K562 (cell line): ENCODE results near the gene NUP62CL. TPM values are rescaled to one million over a fixed set of nuclear protein-coding genes. Genes with fewer than 3 reads are reported as not detected.

Source experiments
- BRF1 ChIP-seq: IDR thresholded peaks from 3 replicates; pipeline ENCODE4 v1.6.1; 2011; ENCODE audit warnings: borderline replicate concordance, mild to moderate bottlenecking; ENCODE audit not compliant: insufficient read length; ENCODE audit errors: extremely low read depth
- EZH2 ChIP-seq: IDR thresholded peaks from 2 replicates; pipeline ENCODE4 v1.6.1; 2012; ENCODE audit warnings: low read depth, mild to moderate bottlenecking, inconsistent platforms, low read length, borderline replicate concordance
- HOMEZ ChIP-seq: fragments of 250-450 bp; sonication (Bioruptor Pico); IDR thresholded peaks from 2 replicates; pipeline ENCODE4 v1.4.0; 2020; ENCODE audit warnings: mild to moderate bottlenecking, moderate library complexity
- JUNB ChIP-seq: fragments of 450-650 bp; formaldehyde crosslinking; conservative IDR thresholded peaks from 2 replicates; pipeline ENCODE4 v1.4.0; 2020; ENCODE audit warnings: mild to moderate bottlenecking
- MEF2A ChIP-seq: IDR thresholded peaks from 2 replicates; pipeline ENCODE4 v1.6.1; 2011; ENCODE audit warnings: low read depth, mild to moderate bottlenecking, low read length, moderate library complexity; ENCODE audit not compliant: control insufficient read depth
- NUFIP1 ChIP-seq: fragments of 450-650 bp; IDR thresholded peaks from 2 replicates; pipeline ENCODE4 v1.6.1; 2018; ENCODE audit not compliant: partially characterized antibody
- PRMT5 ChIP-seq: sonication (generic); formaldehyde crosslinking; IDR thresholded peaks from 2 replicates; pipeline ENCODE4 v1.5.0; 2020; ENCODE audit warnings: missing genetic modification reagents
- TFAP4 ChIP-seq: sonication (generic); formaldehyde crosslinking; IDR thresholded peaks from 2 replicates; pipeline ENCODE4 v1.8.0; 2022; ENCODE audit warnings: missing genetic modification reagents, mild to moderate bottlenecking, moderate library complexity, borderline replicate concordance
- ZNF785 ChIP-seq: fragments of 250-450 bp; sonication (Bioruptor Pico); IDR thresholded peaks from 2 replicates; pipeline ENCODE4 v1.4.0; 2020; ENCODE audit warnings: mild to moderate bottlenecking
- polyA plus RNA-seq, 8 experiments: library from polyadenylated mRNA; depleted of rRNA in 4 of 8; stranded (reverse) in 5 of 8; unstranded in 3 of 8; fragments of >200 nt; fragmentation: Nextera tagmentation in 2 of 8; fragmentation: Illumina TruSeq in 1 of 8; extraction: Ambion mirVana in 2 of 8; extraction: Trizol in 1 of 8; gene quantifications; 2 replicates each; pipeline versions ENCODE4 v1.2.1 to v1.2.3, GENCODE V29; 2011 to 2014; ENCODE audit warnings: inconsistent platforms in 1 of 8, missing spikeins in 1 of 8
- total RNA-seq, 7 experiments: library from RNA; depleted of rRNA in 6 of 7; stranded (reverse); fragments of >200 nt in 6 of 7; fragmentation: Illumina TruSeq in 2 of 7; extraction: Trizol in 2 of 7; gene quantifications; 2 replicates each; pipeline versions ENCODE4 v1.2.1 to v1.2.3, GENCODE V29; 2011 to 2021; ENCODE audit warnings: low replicate concordance in 1 of 7
- TF ChIP-seq, protein P1 (sequence below): sonication (generic); formaldehyde crosslinking; IDR thresholded peaks from 2 replicates; pipeline ENCODE4 v1.8.0; 2022; ENCODE audit warnings: mild to moderate bottlenecking, missing genetic modification reagents

NUP62CL gene
- total and polyA plus RNA-seq, 9 of the 15 experiments (the other 6 are each of a cell fraction or from before 2014, with no cell fraction given) = 29.7 to 101 (median 42.7) TPM

GRCh38 chrX:107199491-107199890 lies 6.7 kb downstream of the NUP62CL start (continued):
- TF ChIP-seq, protein P1, sequence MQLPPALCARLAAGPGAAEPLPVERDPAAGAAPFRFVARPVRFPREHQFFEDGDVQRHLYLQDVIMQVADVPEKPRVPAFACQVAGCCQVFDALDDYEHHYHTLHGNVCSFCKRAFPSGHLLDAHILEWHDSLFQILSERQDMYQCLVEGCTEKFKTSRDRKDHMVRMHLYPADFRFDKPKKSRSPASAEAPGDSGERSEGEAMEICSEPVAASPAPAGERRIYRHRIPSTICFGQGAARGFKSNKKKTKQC (CRISPR knock-in tag) = no peak
- TF ChIP-seq BRF1 (no peak), HOMEZ (CRISPR knock-in tag) (no peak), ZNF785 (CRISPR knock-in tag) (no peak), JUNB (CRISPR knock-in tag) (no peak), MEF2A (no peak), EZH2 (no peak), TFAP4 (CRISPR knock-in tag) (no peak), PRMT5 (CRISPR knock-in tag) (no peak), NUFIP1 (no peak)
